ENCODE measurements around the gene TMEM154.

GRCh38 chr4:152591396-152591795 lies 88.4 kb downstream of the TMEM154 start:
- no peak for TF ChIP-seq CTCF (IDR thresholded peaks at IDR 0.05)
- no peak for TF ChIP-seq POLR2A (IDR thresholded peaks at IDR 0.05)

Data from ovary (tissue), 3 donors.